GM23338 (cell line): ENCODE results near the gene TREML2. TPM values are rescaled to one million over a fixed set of nuclear protein-coding genes. Genes with fewer than 3 reads are reported as not detected.

Experiments used
- ATAC-seq: fragments of 200-7000 bp; cut with Tn5 transposase; 3 replicates; pipeline ENCODE4 v1.9.1; 2020
- DNase-seq: peaks from one replicate; pipeline ENCODE4 v3.0.0-alpha.2; 2015; ENCODE audit warnings: low spot score
- H2AFZ ChIP-seq: fragments of 200-600 bp; sonication (generic); 2 replicates; pipeline ENCODE4 v1.8.0; 2016; ENCODE audit warnings: antibody characterized with exemption, mild to moderate bottlenecking, moderate library complexity
- H3F3A ChIP-seq: fragments of 200-600 bp; sonication (generic); replicated peaks from 2 replicates; pipeline ENCODE4 v1.8.0; 2017; ENCODE audit warnings: antibody characterized with exemption, mixed run types, low read depth
- H3K27ac ChIP-seq: fragments of 200-600 bp; sonication (generic); 2 replicates; pipeline ENCODE4 v1.6.1; 2016; ENCODE audit warnings: low read depth
- H3K27me3 ChIP-seq: fragments of 200-600 bp; sonication (generic); 2 replicates; pipeline ENCODE4 v1.8.0; 2016; ENCODE audit warnings: mild to moderate bottlenecking, mixed run types, moderate library complexity; ENCODE audit not compliant: insufficient read depth
- H3K36me3 ChIP-seq: fragments of 200-600 bp; sonication (generic); 2 replicates; pipeline ENCODE4 v1.8.0; 2016; ENCODE audit warnings: mild to moderate bottlenecking; ENCODE audit not compliant: insufficient read depth
- H3K4me1 ChIP-seq: fragments of 200-600 bp; sonication (generic); 2 replicates; pipeline ENCODE4 v1.8.0; 2016; ENCODE audit warnings: mild to moderate bottlenecking, moderate library complexity; ENCODE audit not compliant: insufficient read depth
- H3K4me2 ChIP-seq: fragments of 200-600 bp; sonication (generic); 2 replicates; pipeline ENCODE4 v1.7.1; 2017; ENCODE audit warnings: mixed run types
- H3K4me3 ChIP-seq: fragments of 200-600 bp; sonication (generic); 2 replicates; pipeline ENCODE4 v1.6.1; 2016; ENCODE audit warnings: mixed run types
- H3K79me2 ChIP-seq: fragments of 200-600 bp; sonication (generic); replicated peaks from 2 replicates; pipeline ENCODE4 v1.8.0; 2017; ENCODE audit warnings: mild to moderate bottlenecking; ENCODE audit not compliant: insufficient read depth
- H3K9me2 ChIP-seq: fragments of 200-600 bp; sonication (generic); 2 replicates; pipeline ENCODE4 v1.8.0; 2017; ENCODE audit not compliant: insufficient read depth
- H4K20me1 ChIP-seq: fragments of 200-600 bp; sonication (generic); replicated peaks from 2 replicates; pipeline ENCODE4 v1.8.0; 2017; ENCODE audit warnings: mild to moderate bottlenecking; ENCODE audit not compliant: insufficient read depth
- H3K27ac Mint-ChIP-seq: 2 replicates; pipeline ENCODE4 v1.8.0; 2020; ENCODE audit warnings: inconsistent platforms, mild to moderate bottlenecking, moderate library complexity, mixed read lengths
- H3K27me3 Mint-ChIP-seq: 3 replicates; pipeline ENCODE4 v1.8.0; 2022; ENCODE audit warnings: low read depth, mild to moderate bottlenecking, moderate library complexity, mixed read lengths, inconsistent platforms; ENCODE audit not compliant: insufficient read depth, poor library complexity
- H3K36me3 Mint-ChIP-seq: 3 replicates; pipeline ENCODE4 v1.8.0; 2021; ENCODE audit warnings: low read depth, mild to moderate bottlenecking, inconsistent platforms, moderate library complexity, mixed read lengths
- H3K4me1 Mint-ChIP-seq: 3 replicates; pipeline ENCODE4 v1.8.0; 2020; ENCODE audit warnings: mild to moderate bottlenecking, inconsistent platforms, mixed read lengths
- H3K4me3 Mint-ChIP-seq: 3 replicates; pipeline ENCODE4 v1.8.0; 2021; ENCODE audit warnings: moderate library complexity, mild to moderate bottlenecking, inconsistent platforms, mixed read lengths
- H3K9me3 Mint-ChIP-seq: 3 replicates; pipeline ENCODE4 v1.8.0; 2020; ENCODE audit warnings: moderate library complexity, mild to moderate bottlenecking, inconsistent platforms, mixed read lengths
- CREB1 ChIP-seq: fragments of 250-450 bp; sonication (Bioruptor Pico); IDR thresholded peaks from 2 replicates; pipeline ENCODE4 v1.5.0; 2020; ENCODE audit warnings: low read depth, mild to moderate bottlenecking, moderate library complexity
- ETS1 ChIP-seq: IDR thresholded peaks from 2 replicates; pipeline ENCODE4 v1.6.1; 2016; ENCODE audit warnings: antibody characterized with exemption
- EZH2 ChIP-seq: fragments of 200-600 bp; sonication (generic); IDR thresholded peaks from one replicate; pipeline ENCODE4 v1.8.0; 2017; ENCODE audit warnings: antibody characterized with exemption, mild to moderate bottlenecking, low read depth; ENCODE audit not compliant: unreplicated experiment
- EZH2phosphoT487 ChIP-seq: fragments of 200-600 bp; sonication (generic); IDR thresholded peaks from one replicate; pipeline ENCODE4 v1.8.1; 2018; ENCODE audit warnings: antibody characterized with exemption; ENCODE audit not compliant: unreplicated experiment
- JUNB ChIP-seq: IDR thresholded peaks from one replicate; pipeline ENCODE4 v1.6.1; 2016; ENCODE audit warnings: antibody characterized with exemption; ENCODE audit not compliant: unreplicated experiment
- POLR2AphosphoS5 ChIP-seq: IDR thresholded peaks from 2 replicates; pipeline ENCODE4 v1.6.1; 2016; ENCODE audit warnings: antibody characterized with exemption, low read depth
- REST ChIP-seq: IDR thresholded peaks from one replicate; pipeline ENCODE4 v1.6.1; 2018; ENCODE audit warnings: antibody characterized with exemption; ENCODE audit not compliant: unreplicated experiment
- STAT1 ChIP-seq: IDR thresholded peaks from one replicate; pipeline ENCODE4 v1.6.1; 2016; ENCODE audit warnings: antibody characterized with exemption; ENCODE audit not compliant: unreplicated experiment
- ZNF114 ChIP-seq: fragments of 250-450 bp; sonication (Bioruptor Pico); IDR thresholded peaks from 2 replicates; pipeline ENCODE4 v1.5.0; 2020; ENCODE audit warnings: mild to moderate bottlenecking, moderate library complexity
- ZNF462 ChIP-seq: fragments of 250-450 bp; sonication (Bioruptor Pico); IDR thresholded peaks from 2 replicates; pipeline ENCODE4 v1.5.0; 2020; ENCODE audit warnings: mild to moderate bottlenecking, moderate library complexity
- polyA plus RNA-seq: library from polyadenylated mRNA; unstranded; fragments of >200 nt; fragmentation: Nextera tagmentation; extraction: Ambion mirVana; gene quantifications from 2 replicates; pipeline ENCODE4 v1.2.1, GENCODE V29; 2016
- total RNA-seq: library from RNA; depleted of rRNA; stranded (reverse); fragments of >200 nt; shearing (Covaris generic); gene quantifications from 2 replicates; pipeline ENCODE4 v1.2.3, GENCODE V29; 2014

TREML2 gene
- total and polyA plus RNA-seq, 2 experiments from 2014 or later: 0.07 TPM; not detected in 1

- Histone ChIP-seq H3K27ac (no peak overlapping the region), H4K20me1 (no peaks in the 10 kb centered on the region), H3K4me2 (no peak overlapping the region), H3K79me2 (no peaks in the 10 kb centered on the region), H3K4me1 (no peaks in the 10 kb centered on the region), H3K9me2 (0 out of 2 replicates have a peak, but pooled peaks cover 5% of the 10 kb centered on the region), H3F3A (no peaks in the 10 kb centered on the region), H2AFZ (no peak overlapping the region), H3K4me3 (no peak overlapping the region), H3K27me3 (no peaks in the 10 kb centered on the region), H3K36me3 (no peaks in the 10 kb centered on the region)
- ATAC-seq (no peak), DNase-seq (no peak)
- H3K27me3 Mint-ChIP-seq: peaks cover 8% of the 10 kb centered on the region
- no peak overlapping the region for H3K27ac Mint-ChIP-seq
- H3K36me3 Mint-ChIP-seq: no peaks in the 10 kb centered on the region; the same call in 2 of the 3 replicates
- peaks cover 7% of the 10 kb centered on the region; the same call in 1 of the 3 replicates for H3K9me3 Mint-ChIP-seq
- peaks cover 8% of the 10 kb centered on the region for H3K4me1 Mint-ChIP-seq
- H3K4me3 Mint-ChIP-seq: no peak overlapping the region
- no peak for TF ChIP-seq ETS1
- no peak for TF ChIP-seq POLR2AphosphoS5
These were observed 23.9 kb upstream of the TREML2 start for GRCh38 chr6:41224800-41225199.

- H3K27ac Mint-ChIP-seq: no peak overlapping the region
- Histone ChIP-seq H2AFZ (no peak overlapping the region), H3K27ac (no peak overlapping the region), H3K27me3 (no peaks in the 10 kb centered on the region), H3F3A (no peaks in the 10 kb centered on the region), H3K4me2 (no peak overlapping the region), H3K4me3 (no peak overlapping the region), H3K9me2 (0 out of 2 replicates have a peak, but pooled peaks cover 5% of the 10 kb centered on the region), H3K36me3 (no peaks in the 10 kb centered on the region), H3K79me2 (no peaks in the 10 kb centered on the region), H4K20me1 (no peaks in the 10 kb centered on the region), H3K4me1 (no peaks in the 10 kb centered on the region)
- no peak overlapping the region for H3K4me3 Mint-ChIP-seq
- DNase-seq (no peak), ATAC-seq (no peak)
- H3K36me3 Mint-ChIP-seq: no peaks in the 10 kb centered on the region; the same call in 2 of the 3 replicates
- peaks cover 14% of the 10 kb centered on the region; the same call in 2 of the 3 replicates for H3K9me3 Mint-ChIP-seq
- H3K4me1 Mint-ChIP-seq: no peaks in the 10 kb centered on the region; the same call in 2 of the 3 replicates
- H3K27me3 Mint-ChIP-seq: peaks cover 8% of the 10 kb centered on the region
- TF ChIP-seq ZNF462 (CRISPR knock-in tag) (no peak), ETS1 (no peak), REST (no peak), STAT1 (no peak), CREB1 (no peak), EZH2phosphoT487 (no peak), JUNB (no peak), EZH2 (no peak), ZNF114 (no peak), POLR2AphosphoS5 (no peak)
These were observed 21.6 kb upstream of the TREML2 start for GRCh38 chr6:41222513-41222912.
